C4-2B (cell line): ENCODE measurements around the gene CTDP1.

Experiments
- ZFX ChIP-seq: fragments of 450-650 bp; IDR thresholded peaks from 2 replicates; pipeline ENCODE4 v1.6.1; 2017
- TF ChIP-seq, protein P1 (sequence below): fragments of 450-650 bp; conservative IDR thresholded peaks from 2 replicates; pipeline ENCODE4 v1.5.1; 2017; ENCODE audit warnings: mild to moderate bottlenecking

DNA sequence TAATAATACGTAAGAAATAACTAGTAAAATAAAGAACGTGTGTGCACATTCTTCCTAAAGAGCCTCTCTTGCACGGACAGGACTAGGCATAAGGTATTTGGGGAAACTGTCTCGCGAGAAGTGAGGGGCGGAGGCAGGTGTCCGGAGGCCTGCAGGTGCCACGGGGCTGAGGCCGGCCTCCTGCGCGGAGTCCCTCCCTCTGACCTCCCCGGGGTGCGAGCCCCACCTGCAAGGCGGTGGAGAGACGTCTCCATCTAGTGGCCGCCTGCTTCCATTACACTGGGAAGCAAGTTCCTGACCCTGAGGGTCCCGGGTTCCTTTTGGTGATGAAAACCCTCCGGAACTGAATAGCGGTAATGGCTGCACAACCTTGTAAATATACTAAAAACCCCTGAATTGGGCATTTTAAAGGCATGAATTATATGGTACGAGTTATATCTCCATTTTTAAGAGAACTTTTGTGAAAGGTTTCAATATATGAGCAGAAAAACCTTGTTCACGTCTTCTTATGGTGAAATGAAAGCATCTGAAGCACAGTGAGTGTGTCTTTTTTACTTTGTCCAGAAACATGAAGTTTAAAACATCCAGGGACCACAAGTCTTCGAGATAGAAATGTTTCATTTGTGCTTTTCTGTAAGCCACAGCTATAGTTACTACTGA lies 35.5 kb upstream of the CTDP1 start:
- TF ChIP-seq, protein P1, sequence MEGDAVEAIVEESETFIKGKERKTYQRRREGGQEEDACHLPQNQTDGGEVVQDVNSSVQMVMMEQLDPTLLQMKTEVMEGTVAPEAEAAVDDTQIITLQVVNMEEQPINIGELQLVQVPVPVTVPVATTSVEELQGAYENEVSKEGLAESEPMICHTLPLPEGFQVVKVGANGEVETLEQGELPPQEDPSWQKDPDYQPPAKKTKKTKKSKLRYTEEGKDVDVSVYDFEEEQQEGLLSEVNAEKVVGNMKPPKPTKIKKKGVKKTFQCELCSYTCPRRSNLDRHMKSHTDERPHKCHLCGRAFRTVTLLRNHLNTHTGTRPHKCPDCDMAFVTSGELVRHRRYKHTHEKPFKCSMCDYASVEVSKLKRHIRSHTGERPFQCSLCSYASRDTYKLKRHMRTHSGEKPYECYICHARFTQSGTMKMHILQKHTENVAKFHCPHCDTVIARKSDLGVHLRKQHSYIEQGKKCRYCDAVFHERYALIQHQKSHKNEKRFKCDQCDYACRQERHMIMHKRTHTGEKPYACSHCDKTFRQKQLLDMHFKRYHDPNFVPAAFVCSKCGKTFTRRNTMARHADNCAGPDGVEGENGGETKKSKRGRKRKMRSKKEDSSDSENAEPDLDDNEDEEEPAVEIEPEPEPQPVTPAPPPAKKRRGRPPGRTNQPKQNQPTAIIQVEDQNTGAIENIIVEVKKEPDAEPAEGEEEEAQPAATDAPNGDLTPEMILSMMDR: peak; percentile 95
- no peak for TF ChIP-seq ZFX
